Measurements from ENCODE around the gene SLC25A25. TPM values are rescaled to one million over a fixed set of nuclear protein-coding genes. Genes with fewer than 3 reads are reported as not detected.
A peak's percentile ranks its signal among the peaks of the same experiment; 100 is the strongest.

Gene SLC25A25
- total and polyA plus RNA-seq, 10 of the 15 experiments (the other 5 are each of a cell fraction or from before 2014, with no cell fraction given) = 0.04 to 17.1 (median 12.4) TPM; not detected in 1

- TF ChIP-seq, protein P1, sequence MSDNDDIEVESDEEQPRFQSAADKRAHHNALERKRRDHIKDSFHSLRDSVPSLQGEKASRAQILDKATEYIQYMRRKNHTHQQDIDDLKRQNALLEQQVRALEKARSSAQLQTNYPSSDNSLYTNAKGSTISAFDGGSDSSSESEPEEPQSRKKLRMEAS (IDR thresholded peaks at IDR 0.05; ENCODE audit: low read depth, low read length) = no peak
- no peak for TF ChIP-seq ZNF24 (IDR thresholded peaks at IDR 0.05)
- TF ChIP-seq, protein P2, sequence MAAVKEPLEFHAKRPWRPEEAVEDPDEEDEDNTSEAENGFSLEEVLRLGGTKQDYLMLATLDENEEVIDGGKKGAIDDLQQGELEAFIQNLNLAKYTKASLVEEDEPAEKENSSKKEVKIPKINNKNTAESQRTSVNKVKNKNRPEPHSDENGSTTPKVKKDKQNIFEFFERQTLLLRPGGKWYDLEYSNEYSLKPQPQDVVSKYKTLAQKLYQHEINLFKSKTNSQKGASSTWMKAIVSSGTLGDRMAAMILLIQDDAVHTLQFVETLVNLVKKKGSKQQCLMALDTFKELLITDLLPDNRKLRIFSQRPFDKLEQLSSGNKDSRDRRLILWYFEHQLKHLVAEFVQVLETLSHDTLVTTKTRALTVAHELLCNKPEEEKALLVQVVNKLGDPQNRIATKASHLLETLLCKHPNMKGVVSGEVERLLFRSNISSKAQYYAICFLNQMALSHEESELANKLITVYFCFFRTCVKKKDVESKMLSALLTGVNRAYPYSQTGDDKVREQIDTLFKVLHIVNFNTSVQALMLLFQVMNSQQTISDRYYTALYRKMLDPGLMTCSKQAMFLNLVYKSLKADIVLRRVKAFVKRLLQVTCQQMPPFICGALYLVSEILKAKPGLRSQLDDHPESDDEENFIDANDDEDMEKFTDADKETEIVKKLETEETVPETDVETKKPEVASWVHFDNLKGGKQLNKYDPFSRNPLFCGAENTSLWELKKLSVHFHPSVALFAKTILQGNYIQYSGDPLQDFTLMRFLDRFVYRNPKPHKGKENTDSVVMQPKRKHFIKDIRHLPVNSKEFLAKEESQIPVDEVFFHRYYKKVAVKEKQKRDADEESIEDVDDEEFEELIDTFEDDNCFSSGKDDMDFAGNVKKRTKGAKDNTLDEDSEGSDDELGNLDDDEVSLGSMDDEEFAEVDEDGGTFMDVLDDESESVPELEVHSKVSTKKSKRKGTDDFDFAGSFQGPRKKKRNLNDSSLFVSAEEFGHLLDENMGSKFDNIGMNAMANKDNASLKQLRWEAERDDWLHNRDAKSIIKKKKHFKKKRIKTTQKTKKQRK (IDR thresholded peaks at IDR 0.05; ENCODE audit: low read depth, low read length) = no peak
These were observed 74.6 kb downstream of the SLC25A25 start (continued) for GRCh38 chr9:128142596-128142995.

DNA sequence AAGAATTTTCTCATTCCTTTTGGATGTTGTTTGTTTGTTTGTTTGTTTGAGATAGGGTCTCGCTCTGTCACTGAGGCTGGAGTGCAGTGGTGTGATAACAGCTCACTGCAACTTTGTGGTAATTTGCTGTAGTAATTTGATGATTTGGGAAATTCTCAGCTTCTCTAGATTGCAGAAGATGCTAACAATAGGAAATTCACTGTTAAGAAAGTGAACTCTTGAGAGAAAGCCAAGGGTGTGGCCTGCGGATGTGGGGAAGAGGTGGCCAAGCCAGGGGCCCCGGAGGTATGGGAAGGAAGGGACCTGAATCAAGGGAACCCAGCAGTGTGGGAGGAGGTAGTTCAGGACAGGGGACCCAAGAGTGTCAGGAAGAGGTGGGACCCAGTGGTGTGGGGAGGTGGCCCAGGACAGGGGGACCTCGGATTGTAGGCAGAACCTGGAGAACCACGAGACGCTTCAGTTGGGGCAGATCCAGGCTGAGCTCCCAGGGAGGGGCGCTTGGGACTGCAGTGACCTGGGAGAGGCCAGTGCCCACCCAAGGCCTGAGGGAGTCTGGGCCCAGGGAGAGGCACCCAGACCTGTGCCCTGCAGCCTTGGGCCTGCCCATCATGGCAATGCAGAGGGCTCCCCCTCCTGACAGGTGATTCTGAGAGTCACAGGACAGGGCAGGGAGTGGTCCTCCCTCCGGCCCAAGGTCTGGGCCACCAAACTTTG, 75.7 kb downstream of the SLC25A25 start:
- H3K27ac ChIP-seq (ENCODE audit: control insufficient read depth, insufficient read depth) = no peak overlapping the region
- ChIA-PET RAD21 (ENCODE audit: unreplicated experiment) (no interaction called here), POLR2A (no interaction called here), CTCF (interaction anchor here (0.8 to 1.5 kb wide), 2 partner anchors 15 to 18 kb away, joined by 3 to 4 read pairs; no protein-coding TSS in a partner anchor), SMC1A (ENCODE audit: uncharacterized antibody, unreplicated experiment) (interaction anchor here (1.0 kb wide), 1 partner anchor 26 kb away, joined by 3 read pairs; no protein-coding TSS in a partner anchor)
- FAIRE-seq = no peak
- intact Hi-C loops (cut with micrococcal nuclease; ENCODE audit: unreplicated experiment) = no loop called here
- peaks cover 0 to 1% of the 10 kb centered on the region in 2 experiments; a peak in 2 of 4 replicates for H3K27me3 ChIP-seq (replicated peaks in 1 of 2; ENCODE audit: control insufficient read depth in 2 of 2, insufficient read depth in 2 of 2, low read length in 1 of 2)
- ATAC-seq = peak; percentile 37; the same call in 1 of the 3 replicates
- no peaks in the 10 kb centered on the region for H3K36me3 ChIP-seq (ENCODE audit: control insufficient read depth in 2 of 2, insufficient read depth in 2 of 2, low read length in 1 of 2)
- no peak overlapping the region for H3K4me3 ChIP-seq
- WGBS (ENCODE audit: insufficient coverage, insufficient replicate concordance, low lambda C conversion rate, missing lambda C conversion rate) = 47% methylated on average over 8 of the region's 8 CpGs
- H3K9me3 ChIP-seq (replicated peaks; ENCODE audit: control insufficient read depth, insufficient read depth, low read length) = no peaks in the 10 kb centered on the region
- no peak overlapping the region for H2AFZ ChIP-seq (ENCODE audit: control insufficient read depth, low read depth, low read length)
- in situ Hi-C loops (cut with MboI) = no loop called here
- no peaks in the 10 kb centered on the region for H3K79me2 ChIP-seq (ENCODE audit: control insufficient read depth, insufficient read depth, low read length)
- no peak overlapping the region for H3K4me2 ChIP-seq (ENCODE audit: control insufficient read depth, insufficient read depth)
- no TSS peak for BruUV-seq (replicated peaks)
- H3K4me1 ChIP-seq (ENCODE audit: control insufficient read depth, insufficient read depth, low read length) = no peaks in the 10 kb centered on the region
- DNase-seq (ENCODE audit: low read depth, low spot score) = no peak
- no peaks in the 10 kb centered on the region for H4K20me1 ChIP-seq (ENCODE audit: control insufficient read depth, insufficient read depth)
- no peak overlapping the region for H3K9ac ChIP-seq (ENCODE audit: control insufficient read depth, insufficient read depth, low read length)
- TF ChIP-seq CBX5 (IDR thresholded peaks at IDR 0.05; ENCODE audit: low read depth) (no peak), ESRRA (IDR thresholded peaks at IDR 0.05; ENCODE audit: low read length) (no peak), RB1 (IDR thresholded peaks at IDR 0.05; ENCODE audit: borderline replicate concordance) (no peak), MTA3 (IDR thresholded peaks at IDR 0.05; ENCODE audit: borderline replicate concordance, low read length) (no peak), RCOR1 (conservative IDR thresholded peaks at IDR 0.05; ENCODE audit: low read depth, low read length) (no peak), ZBTB4 (CRISPR knock-in tag; IDR thresholded peaks at IDR 0.05) (no peak), NR2C2 (IDR thresholded peaks at IDR 0.05; ENCODE audit: borderline replicate concordance, control insufficient read depth, insufficient read length, low read depth) (no peak), HDGF (IDR thresholded peaks at IDR 0.05) (no peak), ZNF24 (IDR thresholded peaks at IDR 0.05) (no peak), ZNF384 (IDR thresholded peaks at IDR 0.05; ENCODE audit: borderline replicate concordance, low read depth, low read length) (no peak)
- TF ChIP-seq, protein P3, sequence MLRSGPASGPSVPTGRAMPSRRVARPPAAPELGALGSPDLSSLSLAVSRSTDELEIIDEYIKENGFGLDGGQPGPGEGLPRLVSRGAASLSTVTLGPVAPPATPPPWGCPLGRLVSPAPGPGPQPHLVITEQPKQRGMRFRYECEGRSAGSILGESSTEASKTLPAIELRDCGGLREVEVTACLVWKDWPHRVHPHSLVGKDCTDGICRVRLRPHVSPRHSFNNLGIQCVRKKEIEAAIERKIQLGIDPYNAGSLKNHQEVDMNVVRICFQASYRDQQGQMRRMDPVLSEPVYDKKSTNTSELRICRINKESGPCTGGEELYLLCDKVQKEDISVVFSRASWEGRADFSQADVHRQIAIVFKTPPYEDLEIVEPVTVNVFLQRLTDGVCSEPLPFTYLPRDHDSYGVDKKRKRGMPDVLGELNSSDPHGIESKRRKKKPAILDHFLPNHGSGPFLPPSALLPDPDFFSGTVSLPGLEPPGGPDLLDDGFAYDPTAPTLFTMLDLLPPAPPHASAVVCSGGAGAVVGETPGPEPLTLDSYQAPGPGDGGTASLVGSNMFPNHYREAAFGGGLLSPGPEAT (IDR thresholded peaks at IDR 0.05; ENCODE audit: low read depth) = no peak

Measured in GM12878 (cell line).